H1 (cell line): ENCODE measurements around the gene FRMD7. TPM values are rescaled to one million over a fixed set of nuclear protein-coding genes. Genes with fewer than 3 reads are reported as not detected.

ENCODE experiments used
- CTCF ChIA-PET: fragments of 300-600 bp; sonication (Branson Sonifier 250); formaldehyde crosslinking; loops from one replicate; lab custom pipeline; 2021; ENCODE audit not compliant: partially characterized antibody; lab: Charles Lee
- POLR2A ChIA-PET: fragments of 300-600 bp; sonication (Branson Sonifier 250); formaldehyde crosslinking; loops from one replicate; lab custom pipeline; 2021; ENCODE audit warnings: inconsistent platforms; ENCODE audit not compliant: partially characterized antibody; lab: Charles Lee
- DNase-seq, 2 experiments: peaks; one replicate each; pipeline versions ENCODE4 v3.0.0 to v3.0.0-alpha.2; 2010 to 2022; ENCODE audit warnings: low spot score in 2 of 2, low read depth in 1 of 2, mixed read lengths in 1 of 2
- FAIRE-seq: peaks from 2 replicates; lab custom pipeline; 2011; peaks lifted over from hg19 to GRCh38; lab: Jason Lieb, UNC
- H2AFZ ChIP-seq: 2 replicates; pipeline ENCODE4 v1.8.1; 2012; ENCODE audit warnings: low read length, inconsistent platforms
- H2AK5ac ChIP-seq: 2 replicates; pipeline ENCODE4 v1.6.1; 2013; ENCODE audit warnings: low read depth, low read length
- H2BK120ac ChIP-seq: replicated peaks from 2 replicates; pipeline ENCODE3; 2013; ENCODE audit warnings: low read depth, low read length, inconsistent platforms
- H2BK12ac ChIP-seq: 2 replicates; pipeline ENCODE4 v1.6.1; 2013; ENCODE audit warnings: low read depth, low read length
- H2BK15ac ChIP-seq: 2 replicates; pipeline ENCODE4 v1.6.1; 2013; ENCODE audit warnings: low read length
- H2BK20ac ChIP-seq: 2 replicates; pipeline ENCODE4 v1.6.1; 2013; ENCODE audit warnings: low read length
- H2BK5ac ChIP-seq: 2 replicates; pipeline ENCODE4 v1.6.1; 2013; ENCODE audit warnings: low read depth, low read length
- H3K14ac ChIP-seq: 2 replicates; pipeline ENCODE4 v1.6.1; 2013; ENCODE audit warnings: inconsistent platforms; ENCODE audit not compliant: insufficient read length
- H3K18ac ChIP-seq: 2 replicates; pipeline ENCODE4 v1.6.1; 2013; ENCODE audit warnings: low read length; ENCODE audit errors: extremely low read depth
- H3K23ac ChIP-seq: 2 replicates; pipeline ENCODE4 v1.6.1; 2013; ENCODE audit warnings: inconsistent platforms; ENCODE audit not compliant: insufficient read length
- H3K23me2 ChIP-seq: 2 replicates; pipeline ENCODE4 v1.6.1; 2013; ENCODE audit warnings: low read depth, low read length
- H3K27ac ChIP-seq: 2 replicates; pipeline ENCODE4 v1.6.1; 2011; ENCODE audit warnings: low read depth, low read length, inconsistent platforms
- H3K27me3 ChIP-seq, 4 experiments: replicated peaks in 1 of 4; 1 replicate in 1 of 4; 2 replicates in 3 of 4; pipeline versions ENCODE4 v1.6.1 to v1.8.1; 2011 to 2013; ENCODE audit warnings: low read length in 3 of 4, mild to moderate bottlenecking in 3 of 4, inconsistent platforms in 2 of 4, mixed read lengths in 2 of 4, moderate library complexity in 1 of 4; ENCODE audit not compliant: control insufficient read depth in 3 of 4, insufficient read depth in 3 of 4; ENCODE audit errors: extremely low read depth in 1 of 4
- H3K36me3 ChIP-seq, 4 experiments: 2 replicates each; pipeline versions ENCODE4 v1.6.1 to v1.8.1; 2011 to 2013; ENCODE audit warnings: mild to moderate bottlenecking in 4 of 4, low read length in 3 of 4, moderate library complexity in 2 of 4, control low read depth in 1 of 4, inconsistent platforms in 1 of 4; ENCODE audit not compliant: insufficient read depth in 4 of 4, control insufficient read depth in 2 of 4
- H3K4ac ChIP-seq: replicated peaks from 2 replicates; pipeline ENCODE3; 2013; ENCODE audit warnings: low read length, low read depth, mixed read lengths, inconsistent platforms; ENCODE audit not compliant: insufficient read length
- H3K4me1 ChIP-seq, 4 experiments: replicated peaks in 1 of 4; 1 replicate in 1 of 4; 2 replicates in 3 of 4; pipeline versions ENCODE4 v1.6.1 to v1.8.1; 2011 to 2013; ENCODE audit warnings: low read length in 3 of 4, inconsistent platforms in 2 of 4, mixed read lengths in 1 of 4; ENCODE audit not compliant: insufficient read depth in 4 of 4, control insufficient read depth in 3 of 4
- H3K4me2 ChIP-seq, 2 experiments: 2 replicates each; pipeline versions ENCODE4 v1.6.1 to v1.8.1; 2011 to 2013; ENCODE audit warnings: low read depth in 2 of 2, low read length in 2 of 2, control low read depth in 1 of 2, inconsistent platforms in 1 of 2, mild to moderate bottlenecking in 1 of 2; ENCODE audit not compliant: insufficient read depth in 1 of 2
- H3K4me3 ChIP-seq, 4 experiments: fragments of 200-600, 300-600 bp in 1 of 4; sonication (generic), shearing (Covaris generic), sonication (Bioruptor Twin) in 1 of 4; 2 replicates each; pipeline versions ENCODE4 v1.5.1 to v1.8.1; 2011 to 2016; ENCODE audit warnings: low read length in 4 of 4, low read depth in 3 of 4, control low read depth in 2 of 4, inconsistent platforms in 2 of 4, mild to moderate bottlenecking in 2 of 4, mixed read lengths in 1 of 4, moderate library complexity in 1 of 4; ENCODE audit not compliant: insufficient read depth in 2 of 4; ENCODE audit errors: extremely low read depth in 1 of 4
- H3K56ac ChIP-seq: replicated peaks from 2 replicates; pipeline ENCODE3; 2013; ENCODE audit warnings: low read depth, mild to moderate bottlenecking, mixed read lengths, low read length, inconsistent platforms; ENCODE audit not compliant: insufficient read length
- H3K79me1 ChIP-seq: 2 replicates; pipeline ENCODE4 v1.6.1; 2013; ENCODE audit warnings: low read depth, low read length, control low read depth
- H3K79me2 ChIP-seq, 2 experiments: 2 replicates each; pipeline versions ENCODE4 v1.6.1 to v1.8.1; 2012 to 2013; ENCODE audit warnings: low read length in 2 of 2, mild to moderate bottlenecking in 2 of 2, inconsistent platforms in 1 of 2; ENCODE audit not compliant: insufficient read depth in 2 of 2, control insufficient read depth in 1 of 2
- H3K9ac ChIP-seq, 4 experiments: replicated peaks in 1 of 4; 1 replicate in 1 of 4; 2 replicates in 3 of 4; pipeline versions ENCODE4 v1.6.1 to v1.8.1; 2011 to 2013; ENCODE audit warnings: low read depth in 3 of 4, low read length in 3 of 4, control low read depth in 2 of 4, mild to moderate bottlenecking in 2 of 4, moderate library complexity in 2 of 4, inconsistent platforms in 1 of 4; ENCODE audit errors: extremely low read depth in 1 of 4
- H3K9me3 ChIP-seq, 2 experiments: 2 replicates each; pipeline versions ENCODE4 v1.6.1 to v1.8.1; 2012 to 2013; ENCODE audit warnings: mild to moderate bottlenecking in 2 of 2, moderate library complexity in 2 of 2, control low read depth in 1 of 2, inconsistent platforms in 1 of 2, low read depth in 1 of 2, low read length in 1 of 2, mixed read lengths in 1 of 2; ENCODE audit not compliant: insufficient read depth in 2 of 2
- H4K20me1 ChIP-seq, 2 experiments: replicated peaks in 1 of 2; 2 replicates each; pipeline versions ENCODE3 to v1.8.1; 2011 to 2013; ENCODE audit warnings: inconsistent platforms in 2 of 2, low read length in 2 of 2, mild to moderate bottlenecking in 1 of 2; ENCODE audit not compliant: insufficient read depth in 2 of 2, control insufficient read depth in 1 of 2
- H4K5ac ChIP-seq: 2 replicates; pipeline ENCODE4 v1.6.1; 2013; ENCODE audit warnings: low read length, low read depth, mixed read lengths, inconsistent platforms; ENCODE audit not compliant: insufficient read length
- H4K8ac ChIP-seq: 2 replicates; pipeline ENCODE4 v1.8.0; 2013; ENCODE audit warnings: mild to moderate bottlenecking, moderate library complexity, low read length, inconsistent platforms; ENCODE audit not compliant: insufficient read depth; ENCODE audit errors: extremely low read depth
- H4K91ac ChIP-seq: replicated peaks from 2 replicates; pipeline ENCODE3; 2013; ENCODE audit warnings: low read length, mixed read lengths, inconsistent platforms; ENCODE audit not compliant: insufficient read length
- EZH2 ChIP-seq: fragments of 200-600 bp; sonication (generic); IDR thresholded peaks from 2 replicates; pipeline ENCODE4 v1.7.1; 2012; ENCODE audit warnings: low read depth, mild to moderate bottlenecking, moderate library complexity, low read length, inconsistent platforms; ENCODE audit not compliant: severe bottlenecking
- KDM1A ChIP-seq: fragments of 200-600, 300-600 bp; sonication (generic); IDR thresholded peaks from 2 replicates; pipeline ENCODE4 v1.7.1; 2016; ENCODE audit warnings: mild to moderate bottlenecking, low read length, borderline replicate concordance
- KDM4A ChIP-seq: IDR thresholded peaks from one replicate; pipeline ENCODE4 v1.7.1; 2012; ENCODE audit warnings: low read depth, mild to moderate bottlenecking, moderate library complexity, low read length, inconsistent platforms; ENCODE audit not compliant: severe bottlenecking
- RNF2 ChIP-seq: fragments of 200-900, 300-1000 bp; sonication (generic); IDR thresholded peaks from 2 replicates; pipeline ENCODE4 v1.7.1; 2016; ENCODE audit warnings: borderline replicate concordance, low read depth, mild to moderate bottlenecking, antibody characterized with exemption, low read length; ENCODE audit not compliant: poor library complexity, severe bottlenecking; ENCODE audit errors: missing control alignments
- RXRA ChIP-seq: IDR thresholded peaks from 2 replicates; pipeline ENCODE4 v1.6.1; 2011; ENCODE audit warnings: low read depth, mild to moderate bottlenecking, low read length, moderate library complexity; ENCODE audit not compliant: insufficient read depth
- TAF1 ChIP-seq: IDR thresholded peaks from 2 replicates; pipeline ENCODE4 v1.6.1; 2011; ENCODE audit warnings: mild to moderate bottlenecking, low read depth, low read length
- TBP ChIP-seq: IDR thresholded peaks from 2 replicates; pipeline ENCODE4 v1.6.1; 2011; ENCODE audit warnings: low read depth, low read length, improper control_type of control experiment
- polyA plus RNA-seq, 7 experiments: library from polyadenylated mRNA; depleted of rRNA in 3 of 7; stranded (reverse) in 5 of 7; unstranded in 2 of 7; fragments of >200 nt in 5 of 7; fragments of 200-250 nt in 2 of 7; gene quantifications; 1 replicate in 5 of 7; 2 replicates in 1 of 7; 4 replicates in 1 of 7; pipeline versions ENCODE4 v1.2.1 to v1.2.3, GENCODE V29; 2011 to 2013; ENCODE audit warnings: missing spikeins in 2 of 7, mixed read lengths in 2 of 7
- total RNA-seq: library from RNA; stranded (reverse); fragmentation: NEBNext Ultra II Directional; extraction: Animal tissue kit (Norgen Biotek cat#: 25700); gene quantifications from 2 replicates; pipeline ENCODE4 v1.2.1, GENCODE V29; 2021

The FRMD7 gene
- total and polyA plus RNA-seq, 2 of the 8 experiments (the other 6 are each of a cell fraction or from before 2014, with no cell fraction given) = not detected

DNA sequence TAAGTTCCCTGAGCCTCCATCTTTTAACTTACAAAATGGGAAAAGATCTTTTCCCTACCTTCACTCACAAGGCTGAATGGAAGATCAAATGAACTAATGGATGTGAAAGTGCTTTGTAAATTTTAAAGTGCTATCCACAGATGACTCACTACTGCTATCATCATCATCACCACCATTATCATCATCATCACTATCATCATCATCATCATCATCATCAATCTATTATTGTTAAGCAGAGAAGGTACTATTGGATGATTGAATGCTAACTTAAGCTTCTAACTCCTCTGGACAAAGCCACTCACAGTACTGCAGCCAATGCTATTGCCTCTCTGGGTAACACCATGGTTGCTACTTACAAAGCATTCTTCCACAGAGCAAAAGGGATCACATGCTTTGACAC lies 1.9 kb downstream of the FRMD7 start:
- no peak overlapping the region for H2AK5ac ChIP-seq
- no peak overlapping the region for H3K14ac ChIP-seq
- no peaks in the 10 kb centered on the region for H3K23me2 ChIP-seq
- no peaks in the 10 kb centered on the region for H3K9me3 ChIP-seq
- no peaks in the 10 kb centered on the region for H3K79me2 ChIP-seq
- H3K4ac ChIP-seq = no peak overlapping the region
- H2BK15ac ChIP-seq = no peak overlapping the region
- H3K4me3 ChIP-seq = no peak overlapping the region
- no peak overlapping the region for H2BK120ac ChIP-seq
- POLR2A ChIA-PET = interaction anchor here (1.3 kb wide), 1 partner anchor 13 kb away, joined by 3 read pairs; no protein-coding TSS in a partner anchor
- H4K91ac ChIP-seq = no peak overlapping the region
- H4K5ac ChIP-seq = no peak overlapping the region
- no peak overlapping the region for H3K23ac ChIP-seq
- H2AFZ ChIP-seq = no peak overlapping the region
- FAIRE-seq (no peak), DNase-seq (no peak)
- H2BK5ac ChIP-seq = no peak overlapping the region
- no peak overlapping the region for H4K8ac ChIP-seq
- no peak overlapping the region for H3K4me2 ChIP-seq
- H2BK20ac ChIP-seq = no peak overlapping the region
- no peak overlapping the region for H3K27ac ChIP-seq
- H4K20me1 ChIP-seq = no peaks in the 10 kb centered on the region
- TF ChIP-seq KDM1A (no peak), RNF2 (no peak), EZH2 (no peak), RXRA (no peak), TAF1 (no peak), KDM4A (no peak), TBP (no peak)
- H3K56ac ChIP-seq = no peak overlapping the region
- no peak overlapping the region for H3K18ac ChIP-seq
- H3K27me3 ChIP-seq = no peaks in the 10 kb centered on the region
- no peak overlapping the region for H3K9ac ChIP-seq
- H3K4me1 ChIP-seq = peaks cover 0 to 2% (median 0%) of the 10 kb centered on the region in 4 experiments; a peak in 1 of 7 replicates
- H3K79me1 ChIP-seq = no peaks in the 10 kb centered on the region
- no peaks in the 10 kb centered on the region for H3K36me3 ChIP-seq
- H2BK12ac ChIP-seq = no peak overlapping the region
- CTCF ChIA-PET = no interaction called here
